ENCODE measurements around the gene FOXL3.

Gene FOXL3

GRCh38 chr7:266851-267840, 22.8 kb upstream of the FOXL3 start:
- no peak for DNase-seq (ENCODE audit: low read depth)

- DNase-seq (ENCODE audit: low read depth) = no peak
Observed at GRCh38 chr7:268991-269390, 21.0 kb upstream of the FOXL3 start.

- no peak for DNase-seq (ENCODE audit: low read depth)
Observed at GRCh38 chr7:269721-270120, 20.2 kb upstream of the FOXL3 start.

DNA sequence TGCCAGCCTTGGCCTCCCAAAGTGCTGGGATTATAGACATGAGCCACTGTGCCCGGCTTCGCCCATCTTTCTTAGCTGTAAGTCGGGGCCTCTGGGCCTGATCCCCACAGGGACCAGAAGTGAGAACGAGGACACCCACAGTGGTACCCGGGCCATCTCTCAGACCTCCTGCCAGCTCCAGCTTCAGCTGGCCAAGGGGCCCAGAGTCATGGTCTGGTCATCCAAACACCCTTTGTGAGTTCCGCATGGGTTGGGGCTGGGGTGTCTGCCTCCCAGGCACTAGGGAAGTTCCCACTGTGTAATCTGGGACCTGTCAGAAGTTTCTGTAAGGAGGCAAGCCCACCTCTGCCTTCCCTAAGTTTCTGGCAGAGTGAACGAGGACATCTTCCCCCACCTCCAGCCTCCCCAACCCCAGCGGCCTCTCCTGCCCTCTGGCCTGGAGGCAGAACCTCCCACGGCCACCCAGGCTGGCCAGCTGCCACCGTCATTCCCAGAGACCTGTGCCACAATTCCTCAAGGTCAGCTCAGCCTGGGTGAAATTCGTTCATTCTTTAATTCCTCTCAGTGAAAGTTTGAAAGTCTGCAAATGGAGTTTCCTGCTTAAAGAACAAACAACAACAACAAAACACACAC, 19.5 kb upstream of the FOXL3 start:
- no peak for DNase-seq (ENCODE audit: low read depth)

- no peak for DNase-seq (ENCODE audit: low read depth)
Observed at GRCh38 chr7:271266-272107, 18.5 kb upstream of the FOXL3 start.

DNA sequence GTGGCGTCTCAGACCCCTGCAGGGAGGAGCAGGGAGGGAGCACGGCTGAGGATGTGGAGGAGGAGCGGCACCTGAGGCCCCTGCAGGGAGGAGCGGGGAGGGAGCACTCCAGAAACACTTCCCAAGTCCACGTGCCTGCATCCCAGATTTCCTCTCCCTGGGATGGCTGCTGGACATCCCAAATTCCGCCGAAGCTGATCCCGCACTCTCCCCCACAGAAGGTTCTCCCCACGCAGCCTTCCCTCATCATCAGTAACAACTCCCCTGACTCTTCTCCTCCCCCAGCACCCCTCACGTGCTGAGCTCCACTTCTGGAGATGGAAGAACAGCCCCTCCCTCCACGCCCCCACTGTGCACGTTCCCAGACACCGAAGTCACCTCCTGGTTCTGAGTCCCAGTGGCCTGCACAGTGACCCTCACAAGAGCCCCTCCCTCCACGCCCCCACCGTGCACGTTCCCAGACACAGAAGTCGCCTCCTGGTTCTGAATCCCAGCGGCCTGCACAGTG, 17.8 kb upstream of the FOXL3 start:
- no peak for DNase-seq (ENCODE audit: low read depth)

- no peak for DNase-seq (ENCODE audit: low read depth)
Observed at GRCh38 chr7:272631-273030, 17.3 kb upstream of the FOXL3 start.

DNA sequence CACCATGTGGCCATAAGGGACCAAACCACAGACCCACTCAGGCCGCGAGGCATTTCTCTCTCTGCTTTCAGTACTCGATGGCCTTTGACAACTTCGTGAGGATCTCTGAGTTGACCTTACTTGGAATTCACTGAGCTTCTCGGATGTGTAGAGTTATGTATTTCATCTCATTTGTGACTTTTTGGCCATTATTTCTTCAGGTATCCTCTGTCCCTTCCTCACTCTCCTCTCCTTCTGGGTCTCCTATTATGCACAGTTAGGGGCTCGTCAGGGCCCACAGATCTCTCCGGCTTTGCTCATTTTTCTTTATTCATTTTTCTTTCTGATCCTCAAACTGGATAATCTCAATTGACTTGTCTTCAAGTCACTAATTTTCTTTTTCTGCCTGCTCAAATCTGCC, 16.6 kb upstream of the FOXL3 start:
- DNase-seq (ENCODE audit: low read depth) = no peak

DNA sequence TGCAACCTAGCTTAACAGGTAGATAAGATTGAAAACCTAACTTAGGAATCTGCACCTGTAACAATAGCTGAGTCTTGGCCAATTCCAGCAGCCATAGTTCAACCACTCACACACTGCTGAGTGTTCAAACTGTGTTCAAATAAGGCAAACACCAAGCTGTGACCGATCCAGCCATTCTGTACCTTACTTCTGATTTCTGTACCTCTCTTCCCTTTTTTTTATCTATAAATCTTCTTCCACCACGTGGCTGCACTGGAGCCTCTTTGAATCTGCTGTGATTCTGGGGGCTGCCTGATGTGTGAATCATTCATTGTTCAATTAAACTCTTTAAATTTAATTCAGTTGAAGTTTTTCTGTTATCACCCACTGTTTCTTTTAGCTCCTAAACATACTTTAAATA, 15.7 kb upstream of the FOXL3 start:
- no peak for DNase-seq (ENCODE audit: low read depth)

- no peak for DNase-seq (ENCODE audit: low read depth)
Observed at GRCh38 chr7:276230-276835, 13.6 kb upstream of the FOXL3 start.

DNA sequence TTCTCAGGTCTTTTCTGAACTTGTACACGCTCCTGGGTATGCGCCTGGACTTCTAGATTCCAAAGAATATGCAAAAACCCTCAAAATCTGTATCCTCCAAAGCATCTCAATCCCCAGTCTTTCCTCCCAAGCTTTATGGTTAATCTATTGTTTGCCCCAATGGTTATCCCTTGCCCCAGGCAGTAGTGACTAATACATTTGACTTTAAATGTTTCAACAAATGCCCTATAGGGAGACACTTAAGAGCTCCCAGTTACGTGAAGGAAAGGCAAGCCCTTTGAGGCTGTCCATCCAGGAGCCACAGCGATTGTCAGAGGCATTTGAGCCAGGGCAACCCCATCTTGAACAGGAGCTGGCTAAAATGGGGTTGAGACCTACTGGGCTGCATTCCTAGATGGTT, 12.7 kb upstream of the FOXL3 start:
- no peak for DNase-seq (ENCODE audit: low read depth)

DNA sequence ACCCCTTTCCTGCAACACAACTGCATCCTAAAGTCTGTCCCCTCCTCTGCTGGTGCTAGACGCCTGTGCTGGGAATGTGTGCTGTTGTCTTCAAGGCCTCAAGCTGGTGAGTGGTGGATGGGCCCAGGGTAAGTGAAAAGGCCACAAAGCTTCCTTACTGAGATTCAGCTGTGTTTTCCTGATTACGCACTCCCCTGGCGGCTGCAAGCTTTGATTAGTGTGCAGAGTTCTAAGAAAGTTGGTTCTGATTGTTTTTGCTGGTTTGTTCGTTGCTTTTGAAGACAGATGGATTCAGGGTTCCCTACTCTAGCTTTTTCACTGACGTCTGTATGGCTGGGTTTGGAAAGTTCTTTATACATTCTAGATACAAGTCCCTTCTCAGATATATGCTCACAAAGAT, 11.9 kb upstream of the FOXL3 start:
- no peak for DNase-seq (ENCODE audit: low read depth)

GRCh38 chr7:279821-280220, 10.1 kb upstream of the FOXL3 start:
- no peak for DNase-seq (ENCODE audit: low read depth)

GRCh38 chr7:280461-280860, 9.5 kb upstream of the FOXL3 start:
- no peak for DNase-seq (ENCODE audit: low read depth)

- DNase-seq (ENCODE audit: low read depth) = no peak
Observed at GRCh38 chr7:281637-282036, 8.3 kb upstream of the FOXL3 start.

DNA sequence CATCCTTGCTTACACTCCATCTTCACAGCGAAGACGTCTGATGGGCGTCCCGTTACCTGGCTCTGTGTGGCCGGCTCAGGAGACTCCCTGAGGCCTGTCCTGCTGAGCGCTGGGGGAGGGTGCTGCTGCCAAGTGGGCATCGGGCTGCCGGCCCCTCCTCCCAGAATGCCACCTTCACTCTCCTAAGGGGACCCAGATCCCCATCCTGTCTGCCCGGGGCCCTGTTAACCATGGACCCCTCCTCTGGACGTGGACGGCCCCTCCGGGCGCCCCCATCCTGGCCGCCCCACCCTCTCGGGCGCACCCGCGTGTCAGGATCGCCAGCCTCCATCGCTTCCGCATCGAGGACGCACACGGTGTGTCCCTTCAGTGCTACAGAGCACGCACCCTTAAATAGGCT, 7.3 kb upstream of the FOXL3 start:
- no peak for DNase-seq (ENCODE audit: low read depth)

DNA sequence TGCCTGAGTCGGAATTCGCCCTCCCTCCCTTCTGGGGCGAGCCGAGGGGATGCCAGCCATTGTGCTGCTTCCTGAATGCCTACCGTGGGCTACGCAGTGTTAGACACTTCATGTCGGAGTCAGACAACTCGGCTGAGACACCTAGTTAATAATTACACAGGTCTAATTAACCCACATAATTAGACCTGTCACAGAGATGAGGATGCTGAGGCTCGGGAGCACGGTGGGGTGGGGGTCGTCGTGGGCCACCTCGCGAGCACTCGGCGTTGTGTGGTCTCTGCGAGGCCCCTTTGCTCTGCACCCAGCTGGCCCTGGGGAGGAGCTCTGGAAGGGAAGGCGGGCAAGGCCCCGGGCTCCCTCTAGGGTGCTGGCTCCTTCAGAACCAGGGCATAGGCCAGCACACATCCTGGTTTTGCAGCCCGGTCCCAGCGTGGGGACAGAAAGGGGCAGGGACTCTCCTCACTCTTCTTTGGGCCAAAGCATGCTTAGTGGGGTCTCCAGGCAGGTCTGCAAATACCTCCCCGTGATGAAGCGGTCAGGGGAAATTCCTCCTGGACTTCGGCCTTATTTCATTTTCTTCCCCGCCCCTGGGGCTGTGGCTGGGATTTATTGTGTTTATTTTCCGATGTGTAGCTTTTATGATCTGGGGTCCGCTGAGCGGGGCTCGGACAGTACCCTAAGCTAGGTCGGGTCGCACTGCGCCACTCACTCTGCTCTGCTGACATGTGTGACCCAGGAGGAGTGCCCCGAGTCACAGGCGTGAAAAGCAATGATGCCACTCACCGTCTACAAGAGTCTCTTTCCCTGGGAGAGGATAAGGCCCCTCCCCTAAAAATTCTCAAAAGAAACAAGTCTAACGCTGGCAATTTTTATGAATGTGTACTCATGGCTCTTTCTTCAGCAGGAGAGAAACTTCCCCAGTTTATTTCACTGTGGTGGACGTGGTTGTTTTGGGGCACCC, 4.9 kb upstream of the FOXL3 start:
- no peak for DNase-seq (ENCODE audit: low read depth)

- DNase-seq (ENCODE audit: low read depth) = no peak
Observed at GRCh38 chr7:285731-286130, 4.2 kb upstream of the FOXL3 start.

DNA sequence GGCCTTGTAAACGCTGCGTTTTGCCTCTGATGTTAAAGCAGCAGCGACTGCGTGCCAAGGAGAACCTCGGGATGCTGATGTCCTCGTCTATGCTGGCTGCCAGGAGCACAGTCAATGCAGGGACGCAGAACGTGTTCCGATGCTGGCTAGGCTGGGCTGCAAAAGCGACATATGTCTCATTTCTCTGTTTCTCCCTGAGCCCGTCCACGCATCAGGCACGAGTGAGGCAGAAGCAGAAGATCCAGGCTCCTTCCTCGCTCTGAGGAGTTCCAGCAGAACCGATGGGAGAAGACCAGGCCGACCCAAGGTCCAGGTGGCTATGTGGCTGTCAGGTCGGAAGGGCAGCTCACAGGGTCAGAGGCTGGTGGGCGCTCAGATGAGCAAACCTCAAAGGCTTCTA, 3.7 kb upstream of the FOXL3 start:
- DNase-seq (ENCODE audit: low read depth) = no peak

GRCh38 chr7:288671-289101, 1.3 kb upstream of the FOXL3 start:
- no peak for DNase-seq (ENCODE audit: low read depth)
